Parathyroid adenoma (tissue), 2 donors: ENCODE data around the gene RBM39.

Source experiments
- H2AFZ ChIP-seq: fragments of 300-600 bp; sonication (generic); one replicate; pipeline ENCODE4 v1.7.0; 2017; ENCODE audit warnings: antibody characterized with exemption, mild to moderate bottlenecking
- H3K27ac ChIP-seq: fragments of 300-600 bp; sonication (generic); one replicate; pipeline ENCODE4 v1.7.0; 2017
- H3K27me3 ChIP-seq: fragments of 300-600 bp; sonication (generic); one replicate; pipeline ENCODE4 v1.7.0; 2017; ENCODE audit warnings: low read length; ENCODE audit not compliant: control insufficient read depth, insufficient read depth
- H3K36me3 ChIP-seq: fragments of 300-600 bp; sonication (generic); one replicate; pipeline ENCODE4 v1.7.0; 2017; ENCODE audit warnings: low read length; ENCODE audit not compliant: control insufficient read depth, insufficient read depth
- H3K4me1 ChIP-seq: fragments of 300-600 bp; sonication (generic); one replicate; pipeline ENCODE4 v1.7.0; 2017; ENCODE audit warnings: control low read depth
- H3K4me2 ChIP-seq: fragments of 300-600 bp; sonication (generic); one replicate; pipeline ENCODE4 v1.7.0; 2017; ENCODE audit warnings: low read length
- H3K4me3 ChIP-seq: fragments of 300-600 bp; sonication (generic); one replicate; pipeline ENCODE4 v1.7.0; 2017; ENCODE audit warnings: low read depth, low read length
- H3K79me2 ChIP-seq: fragments of 300-600 bp; sonication (generic); one replicate; pipeline ENCODE4 v1.7.0; 2017; ENCODE audit warnings: control low read depth
- H3K9ac ChIP-seq: fragments of 300-600 bp; sonication (generic); one replicate; pipeline ENCODE4 v1.7.0; 2017; ENCODE audit warnings: mild to moderate bottlenecking
- H3K9me3 ChIP-seq: fragments of 300-600 bp; sonication (generic); one replicate; pipeline ENCODE4 v1.7.0; 2017; ENCODE audit warnings: low read length; ENCODE audit not compliant: control insufficient read depth
- TF ChIP-seq, protein P1 (sequence below): fragments of 300-600 bp; sonication (generic); IDR thresholded peaks from one replicate; pipeline ENCODE4 v1.7.0; 2017; ENCODE audit warnings: antibody characterized with exemption, mild to moderate bottlenecking
- donor health status: primary hyperparathyroidism.

RBM39 gene

GRCh38 chr20:35653893-35654292 is 88.2 kb downstream of the RBM39 start:
- TF ChIP-seq, protein P1, sequence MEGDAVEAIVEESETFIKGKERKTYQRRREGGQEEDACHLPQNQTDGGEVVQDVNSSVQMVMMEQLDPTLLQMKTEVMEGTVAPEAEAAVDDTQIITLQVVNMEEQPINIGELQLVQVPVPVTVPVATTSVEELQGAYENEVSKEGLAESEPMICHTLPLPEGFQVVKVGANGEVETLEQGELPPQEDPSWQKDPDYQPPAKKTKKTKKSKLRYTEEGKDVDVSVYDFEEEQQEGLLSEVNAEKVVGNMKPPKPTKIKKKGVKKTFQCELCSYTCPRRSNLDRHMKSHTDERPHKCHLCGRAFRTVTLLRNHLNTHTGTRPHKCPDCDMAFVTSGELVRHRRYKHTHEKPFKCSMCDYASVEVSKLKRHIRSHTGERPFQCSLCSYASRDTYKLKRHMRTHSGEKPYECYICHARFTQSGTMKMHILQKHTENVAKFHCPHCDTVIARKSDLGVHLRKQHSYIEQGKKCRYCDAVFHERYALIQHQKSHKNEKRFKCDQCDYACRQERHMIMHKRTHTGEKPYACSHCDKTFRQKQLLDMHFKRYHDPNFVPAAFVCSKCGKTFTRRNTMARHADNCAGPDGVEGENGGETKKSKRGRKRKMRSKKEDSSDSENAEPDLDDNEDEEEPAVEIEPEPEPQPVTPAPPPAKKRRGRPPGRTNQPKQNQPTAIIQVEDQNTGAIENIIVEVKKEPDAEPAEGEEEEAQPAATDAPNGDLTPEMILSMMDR, result no peak
- no peak overlapping the region for H3K9ac ChIP-seq
- H3K4me1 ChIP-seq, result peaks cover 2% of the 10 kb centered on the region
- no peaks in the 10 kb centered on the region for H3K27me3 ChIP-seq
- peaks cover 44% of the 10 kb centered on the region for H3K79me2 ChIP-seq
- H3K36me3 ChIP-seq, result no peaks in the 10 kb centered on the region
- no peaks in the 10 kb centered on the region for H3K9me3 ChIP-seq
- no peak overlapping the region for H3K4me3 ChIP-seq
- no peak overlapping the region for H3K4me2 ChIP-seq
- H2AFZ ChIP-seq, result no peak overlapping the region
- H3K27ac ChIP-seq, result no peak overlapping the region
